ENCODE data around the gene GOLPH3L.
"Not testable (repeated sequence)": the region's sequence is repeated elsewhere in the genome, so short reads cannot be mapped to it uniquely, and the experiment has no call there.

The GOLPH3L gene

DNA sequence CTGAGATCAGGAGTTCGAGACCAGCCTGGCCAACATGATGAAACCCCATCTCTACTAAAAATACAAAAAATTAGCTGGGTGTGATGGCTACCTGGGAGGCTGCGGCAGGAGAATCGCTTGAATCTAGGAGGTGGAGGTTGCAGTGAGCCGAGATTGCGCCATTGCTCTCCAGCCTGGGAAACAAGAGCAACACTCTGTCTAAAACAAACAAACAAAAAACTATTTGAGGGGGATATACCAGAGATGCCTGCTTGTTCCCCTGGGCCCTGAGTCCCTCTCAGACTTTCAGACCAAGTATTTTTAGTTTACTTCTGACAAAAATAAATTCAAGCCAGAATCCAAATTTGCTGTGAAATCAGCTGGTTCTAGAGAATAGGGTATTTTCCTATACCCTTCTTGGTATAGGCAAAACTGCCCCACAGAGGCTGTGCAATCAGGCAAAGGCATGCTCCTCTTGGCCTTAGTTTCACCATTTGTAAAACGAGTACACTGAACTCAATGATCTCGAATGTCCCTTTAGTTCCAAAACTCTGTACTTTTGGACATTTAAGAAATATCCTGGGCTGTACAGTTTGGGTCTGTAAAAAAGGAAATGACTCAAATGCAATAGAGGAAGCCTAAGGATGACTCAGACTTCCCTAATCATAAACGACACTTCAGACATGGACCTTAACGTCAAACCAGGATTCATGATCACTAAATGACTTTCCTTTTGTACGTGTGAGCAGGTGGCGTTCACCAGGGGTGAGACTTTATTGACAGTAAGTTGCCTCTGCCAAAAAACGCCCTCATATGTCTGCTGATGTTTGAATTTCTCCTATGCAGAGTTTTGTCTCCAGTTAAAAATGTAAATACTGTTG is 83.7 kb downstream of the GOLPH3L start:
- DNase-seq = no peak

DNA sequence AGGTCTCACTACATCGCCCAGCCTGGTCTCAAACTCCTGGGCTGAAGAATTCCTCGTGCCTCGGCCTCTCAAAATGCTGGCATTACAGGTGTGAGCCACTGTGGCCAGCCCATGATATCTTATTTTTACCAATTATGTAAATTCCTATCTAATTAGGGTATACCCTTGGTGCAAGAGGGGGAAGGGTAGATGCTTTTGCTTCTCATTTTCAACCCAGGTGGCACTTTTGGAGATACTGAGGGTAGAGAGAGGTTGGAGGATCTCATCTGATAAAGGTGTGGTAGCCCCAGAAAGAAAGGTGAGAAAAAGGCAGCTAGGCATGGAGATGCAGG is 85.0 kb downstream of the GOLPH3L start:
- DNase-seq = no peak

DNA sequence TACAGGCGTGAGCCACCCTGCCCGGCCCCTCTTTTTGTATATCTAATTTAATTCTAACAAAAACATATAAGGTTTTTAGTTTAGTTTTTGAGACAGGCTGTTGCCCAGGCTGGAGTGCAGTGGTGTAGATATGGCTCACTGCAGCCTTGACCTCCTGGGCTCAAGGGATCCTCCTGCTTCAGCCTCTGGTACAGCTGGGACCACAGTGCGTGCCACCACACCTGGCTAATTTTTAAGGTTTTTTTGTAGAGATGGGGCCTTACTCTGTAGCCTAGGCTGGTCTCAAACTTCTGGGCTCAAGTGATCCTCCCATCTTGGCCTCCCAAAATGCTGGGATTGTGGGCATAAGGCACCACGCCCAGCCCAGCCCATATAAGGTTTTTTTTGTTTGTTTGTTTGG is 86.4 kb downstream of the GOLPH3L start:
- DNase-seq = no peak

DNA sequence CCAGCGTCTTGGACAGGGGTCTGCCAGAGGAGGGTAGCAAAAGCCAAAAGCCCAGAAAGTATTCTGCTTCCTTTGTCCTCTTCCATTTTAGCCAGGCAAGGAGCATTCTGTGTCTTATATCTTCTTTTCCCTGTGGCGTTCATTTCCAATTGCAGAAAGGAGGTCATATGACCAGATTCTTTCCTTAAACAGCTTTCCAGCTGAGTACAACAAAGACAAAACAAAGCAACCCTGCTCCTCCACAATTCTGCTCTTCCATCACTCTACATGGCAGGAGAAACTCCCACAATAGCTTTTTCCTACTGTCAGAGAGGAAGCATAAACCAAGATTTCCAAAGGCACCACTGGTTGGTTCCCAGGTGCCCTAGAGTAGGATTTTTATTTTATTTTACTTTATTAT is 87.2 kb downstream of the GOLPH3L start:
- no peak for DNase-seq

DNA sequence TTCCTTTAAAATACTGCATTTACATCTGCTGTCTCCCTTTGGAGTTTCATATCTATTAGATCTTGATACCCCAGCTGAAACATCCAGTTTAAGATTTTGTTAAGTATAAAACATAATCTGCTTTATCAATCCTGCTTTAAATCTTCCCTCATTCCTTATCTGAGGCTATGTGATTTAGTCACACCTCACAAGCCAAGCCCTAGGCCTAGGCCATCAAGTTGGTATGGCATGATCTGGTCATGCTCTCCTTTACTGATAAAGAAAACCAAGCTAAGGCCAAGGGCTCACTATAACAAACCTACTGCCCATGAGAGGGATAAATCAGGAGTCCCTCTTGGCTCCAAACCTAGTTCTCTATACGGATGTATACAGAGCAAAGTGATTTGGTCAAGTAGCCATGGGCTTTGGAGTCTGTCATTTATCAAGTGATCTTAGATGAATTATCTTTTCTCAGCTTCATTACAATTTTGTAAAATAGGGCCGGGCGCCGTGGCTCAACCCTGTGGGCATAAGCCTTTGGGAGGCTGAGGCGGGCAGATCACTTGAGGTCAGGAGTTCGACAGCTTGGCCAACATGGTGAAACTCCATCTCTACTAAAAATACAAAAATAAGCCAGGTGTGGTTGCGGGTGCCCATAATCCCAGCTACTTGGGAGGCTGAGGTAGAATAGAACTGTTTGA is 90.4 kb downstream of the GOLPH3L start:
- DNase-seq = no peak

DNA sequence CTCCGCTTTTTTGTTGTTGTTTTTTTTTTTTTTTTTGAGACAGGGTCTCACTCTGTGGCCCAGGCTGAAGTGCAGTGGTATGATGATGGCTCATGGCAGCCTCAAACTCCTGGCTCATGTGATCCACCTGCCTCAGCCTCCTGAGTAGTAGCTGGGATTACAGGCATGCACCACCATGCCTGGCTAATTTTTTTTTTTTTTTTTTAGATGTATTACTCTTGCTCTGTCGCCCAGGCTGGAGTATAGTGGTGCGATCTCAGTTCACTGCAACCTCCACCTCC is 91.6 kb downstream of the GOLPH3L start:
- DNase-seq = not testable (repeated sequence)

DNA sequence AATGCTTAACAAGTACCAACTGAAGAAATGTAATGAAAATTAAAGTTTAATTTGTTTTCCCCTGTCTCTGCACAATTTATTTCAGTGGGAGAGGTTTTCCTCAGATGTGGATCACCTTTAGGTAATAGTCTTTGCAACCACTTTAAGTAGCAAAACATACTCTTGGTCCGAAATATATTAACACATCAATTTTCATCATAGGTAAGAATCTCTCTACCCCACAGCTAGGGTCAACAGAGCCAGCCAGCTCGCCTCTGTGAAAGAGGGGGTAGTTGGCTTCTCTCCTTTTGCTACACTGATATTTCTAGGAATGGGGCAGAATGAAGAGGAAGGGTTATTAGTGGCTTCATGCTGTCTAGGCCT is 92.7 kb downstream of the GOLPH3L start:
- DNase-seq = no peak

DNA sequence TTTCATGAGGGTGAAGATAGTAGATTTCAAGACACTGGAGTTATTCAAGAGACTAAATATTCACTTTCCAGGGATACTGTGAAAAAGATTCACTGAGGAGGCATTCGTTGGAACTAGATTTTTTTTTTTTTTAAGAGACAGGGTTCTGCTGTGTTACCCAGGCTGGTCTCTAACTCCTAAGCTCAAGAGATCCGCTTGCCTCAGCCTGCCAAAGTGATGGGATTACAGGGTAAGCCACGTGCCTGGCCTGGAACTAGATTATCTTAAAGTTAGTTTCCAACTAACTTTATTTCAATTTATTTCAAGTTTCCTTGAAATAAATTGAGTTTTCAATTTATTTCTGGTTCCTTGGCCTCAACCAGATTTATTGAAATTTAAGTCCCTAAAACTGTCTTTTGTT is 93.2 kb downstream of the GOLPH3L start:
- DNase-seq = no peak

DNA sequence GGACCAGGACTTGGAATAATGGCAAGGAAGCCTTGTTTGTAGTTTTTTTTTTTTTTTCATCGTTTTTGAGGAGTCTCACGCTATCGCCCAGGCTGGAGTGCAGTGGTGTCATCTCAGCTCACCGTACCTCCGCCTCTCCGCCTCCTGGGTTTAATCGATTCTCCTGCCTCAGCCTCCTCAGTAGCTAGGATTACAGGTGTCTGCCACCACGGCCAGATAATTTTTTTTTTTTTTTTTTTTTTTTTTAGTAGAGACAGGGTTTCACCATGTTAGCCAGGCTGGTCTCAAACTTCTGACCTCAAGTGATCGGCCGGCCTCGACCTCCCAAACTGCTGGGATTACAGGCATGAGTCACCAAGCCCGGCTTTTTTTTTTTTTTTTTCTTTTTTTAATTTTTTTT is 94.6 kb downstream of the GOLPH3L start:
- not testable (repeated sequence) for DNase-seq

DNA sequence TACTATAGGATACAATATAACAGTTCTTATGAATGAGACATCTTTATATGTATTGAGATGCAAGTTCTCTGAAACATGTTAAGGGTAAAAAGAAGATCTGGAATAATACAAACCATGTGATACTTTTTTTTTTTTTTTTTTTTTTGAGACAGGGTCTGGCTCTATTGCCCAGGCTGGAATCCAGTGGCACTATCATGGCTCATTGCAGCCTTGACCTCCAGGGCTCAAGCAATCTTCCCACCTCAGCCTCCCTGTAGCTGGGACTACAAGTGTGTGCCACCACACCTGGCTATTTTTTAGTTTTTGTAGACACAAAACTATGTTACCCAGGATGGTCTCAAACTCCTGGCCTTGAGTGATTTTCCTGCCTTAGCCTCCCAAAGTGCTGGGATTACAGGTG is 95.4 kb downstream of the GOLPH3L start:
- no peak for DNase-seq

DNA sequence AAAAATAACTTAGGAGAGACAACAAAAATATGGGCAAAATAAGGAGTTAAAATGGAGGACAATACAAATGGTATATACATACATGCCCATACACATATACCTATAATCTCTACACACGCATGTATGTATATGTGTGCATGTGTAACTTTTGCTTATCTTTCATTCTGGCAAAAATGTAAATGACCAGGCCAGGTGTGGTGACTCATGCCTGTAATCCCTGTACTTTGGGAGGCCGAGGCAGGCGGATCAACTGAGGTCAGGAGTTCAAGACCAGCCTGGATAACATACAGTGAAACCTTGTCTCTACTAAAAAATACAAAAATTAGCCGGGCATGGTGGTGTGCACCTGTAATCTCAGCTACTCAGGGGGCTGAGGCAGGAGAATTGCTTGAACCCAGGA is 98.6 kb downstream of the GOLPH3L start:
- DNase-seq = not testable (repeated sequence)

DNA sequence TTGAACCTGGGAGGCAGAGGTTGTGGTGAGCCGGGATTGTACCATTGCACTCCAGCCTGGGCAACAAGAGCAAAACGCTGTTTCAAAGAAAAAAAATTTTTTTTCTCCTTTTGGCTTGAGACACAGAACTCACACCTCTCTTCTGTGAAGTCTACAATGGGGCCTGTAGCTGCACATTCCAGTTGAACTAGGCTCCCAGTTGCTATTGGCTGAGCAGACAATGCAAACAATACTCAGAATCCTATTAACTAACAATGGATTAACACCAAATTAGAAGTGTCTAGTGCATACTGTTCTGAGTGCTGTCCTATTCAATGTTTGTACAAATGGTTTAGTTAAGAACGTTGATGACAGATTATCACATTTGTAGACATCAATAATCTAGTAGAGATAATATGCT is 100.0 kb downstream of the GOLPH3L start:
- DNase-seq = no peak

All from NCI-H2107 (cell line).